ENCODE results near the gene HSFX1. TPM values are rescaled to one million over a fixed set of nuclear protein-coding genes. Genes with fewer than 3 reads are reported as not detected.

HSFX1 gene
- total and polyA plus RNA-seq, 2 of the 8 experiments (the other 6 are each of a cell fraction or from before 2014, with no cell fraction given), result 0.42 to 0.63 TPM

DNA sequence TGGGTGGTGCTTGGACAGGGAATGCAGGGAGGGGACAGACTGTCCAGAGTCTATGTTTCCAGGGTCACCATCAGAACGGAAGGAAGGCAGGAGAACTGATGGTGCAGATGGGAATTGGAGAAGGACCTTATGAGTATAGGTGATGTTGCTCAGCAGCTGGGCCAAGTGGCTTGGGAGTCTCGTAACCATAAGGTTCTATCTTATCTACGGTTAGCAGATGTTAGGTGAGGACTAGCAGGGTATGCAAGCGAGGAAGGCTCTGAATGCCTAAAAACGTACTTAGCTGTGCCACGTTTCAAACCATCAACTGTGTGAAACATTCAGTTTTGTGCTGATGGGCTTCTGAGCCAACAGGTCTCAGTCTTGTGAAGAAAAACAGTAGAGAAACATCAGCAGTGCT lies 30.2 kb downstream of the HSFX1 start:
- H3K79me1 ChIP-seq (ENCODE audit: low read depth, low read length), result no peaks in the 10 kb centered on the region
- H2AK5ac ChIP-seq (ENCODE audit: low read depth, low read length), result no peak overlapping the region
- peaks cover 0 to 2% (median 0%) of the 10 kb centered on the region in 4 experiments; a peak in 2 of 7 replicates for H3K4me1 ChIP-seq (replicated peaks in 1 of 4; ENCODE audit: control insufficient read depth in 3 of 4, insufficient read depth in 4 of 4, low read length in 3 of 4)
- FAIRE-seq (no peak), DNase-seq (ENCODE audit: low read depth in 1 of 2, low spot score in 2 of 2) (no peak)
- no peaks in the 10 kb centered on the region for H4K20me1 ChIP-seq (replicated peaks in 1 of 2; ENCODE audit: control insufficient read depth in 1 of 2, insufficient read depth in 2 of 2, low read length in 2 of 2)
- no peak overlapping the region for H3K18ac ChIP-seq (ENCODE audit: extremely low read depth, low read length)
- H3K23me2 ChIP-seq (ENCODE audit: low read depth, low read length), result no peaks in the 10 kb centered on the region
- ChIA-PET CTCF (ENCODE audit: partially characterized antibody) (no interaction called here), POLR2A (ENCODE audit: partially characterized antibody) (no interaction called here)
- no peaks in the 10 kb centered on the region for H3K27me3 ChIP-seq (replicated peaks in 1 of 4; ENCODE audit: control insufficient read depth in 3 of 4, extremely low read depth in 1 of 4, insufficient read depth in 3 of 4, low read length in 3 of 4)
- no peak overlapping the region for H2BK12ac ChIP-seq (ENCODE audit: low read depth, low read length)
- no peak overlapping the region for H2AFZ ChIP-seq (ENCODE audit: low read length)
- H2BK20ac ChIP-seq (ENCODE audit: low read length), result no peak overlapping the region
- no peak overlapping the region for H4K91ac ChIP-seq (replicated peaks; ENCODE audit: insufficient read length, low read length)
- H2BK5ac ChIP-seq (ENCODE audit: low read depth, low read length), result no peak overlapping the region
- no peaks in the 10 kb centered on the region for H3K79me2 ChIP-seq (ENCODE audit: control insufficient read depth in 1 of 2, insufficient read depth in 2 of 2, low read length in 2 of 2)
- H2BK15ac ChIP-seq (ENCODE audit: low read length), result no peak overlapping the region
- no peak overlapping the region for H3K4me3 ChIP-seq (ENCODE audit: extremely low read depth in 1 of 4, insufficient read depth in 2 of 4, low read depth in 3 of 4, low read length in 4 of 4)
- no peak overlapping the region for H3K4ac ChIP-seq (replicated peaks; ENCODE audit: insufficient read length, low read depth, low read length)
- no peaks in the 10 kb centered on the region for H3K36me3 ChIP-seq (ENCODE audit: control insufficient read depth in 2 of 4, insufficient read depth in 4 of 4, low read length in 3 of 4)
- no peak overlapping the region for H3K9ac ChIP-seq (replicated peaks in 1 of 4; ENCODE audit: extremely low read depth in 1 of 4, low read depth in 3 of 4, low read length in 3 of 4)
- H3K27ac ChIP-seq (ENCODE audit: low read depth, low read length), result no peak overlapping the region
- WGBS, 2 experiments (ENCODE audit: extremely low coverage in 1 of 2, insufficient coverage in 1 of 2, insufficient read length in 1 of 2, insufficient replicate concordance in 2 of 2, low coverage in 1 of 2, low lambda C conversion rate in 2 of 2, missing lambda C conversion rate in 1 of 2), result 78% methylated on average over 6 of the region's 6 CpGs; no CpG with 5 or more reads in 1 of the 2 experiments
- no peaks in the 10 kb centered on the region for H3K9me3 ChIP-seq (ENCODE audit: insufficient read depth in 2 of 2, low read depth in 1 of 2, low read length in 1 of 2)
- H3K56ac ChIP-seq (replicated peaks; ENCODE audit: insufficient read length, low read depth, low read length), result no peak overlapping the region
- no peak overlapping the region for H4K5ac ChIP-seq (ENCODE audit: insufficient read length, low read depth, low read length)
- H3K14ac ChIP-seq (ENCODE audit: insufficient read length), result no peak overlapping the region
- no peak overlapping the region for H4K8ac ChIP-seq (ENCODE audit: extremely low read depth, insufficient read depth, low read length)
- H2BK120ac ChIP-seq (replicated peaks; ENCODE audit: low read depth, low read length), result no peak overlapping the region
- no peak overlapping the region for H3K4me2 ChIP-seq (ENCODE audit: insufficient read depth in 1 of 2, low read depth in 2 of 2, low read length in 2 of 2)
- no peak overlapping the region for H3K23ac ChIP-seq (ENCODE audit: insufficient read length)
- TF ChIP-seq CREB1 (IDR thresholded peaks at IDR 0.05), result no peak
- TF ChIP-seq HDAC6 (IDR thresholded peaks at IDR 0.05; ENCODE audit: low read depth, low read length), result no peak
- TF ChIP-seq, protein P1, sequence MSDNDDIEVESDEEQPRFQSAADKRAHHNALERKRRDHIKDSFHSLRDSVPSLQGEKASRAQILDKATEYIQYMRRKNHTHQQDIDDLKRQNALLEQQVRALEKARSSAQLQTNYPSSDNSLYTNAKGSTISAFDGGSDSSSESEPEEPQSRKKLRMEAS (IDR thresholded peaks at IDR 0.05), result no peak
- no peak for TF ChIP-seq SRF (IDR thresholded peaks at IDR 0.05; ENCODE audit: low read depth, low read length)
- TF ChIP-seq GABPA (IDR thresholded peaks at IDR 0.05; ENCODE audit: borderline replicate concordance, insufficient read depth, low read length), result no peak
- TF ChIP-seq CBX8 (IDR thresholded peaks at IDR 0.05; ENCODE audit: borderline replicate concordance, low read depth, low read length), result no peak
- no peak for TF ChIP-seq RXRA (IDR thresholded peaks at IDR 0.05; ENCODE audit: insufficient read depth, low read depth, low read length)
- no peak for TF ChIP-seq SP2 (IDR thresholded peaks at IDR 0.05; ENCODE audit: low read length)
- TF ChIP-seq ZNF274 (IDR thresholded peaks at IDR 0.05; ENCODE audit: borderline replicate concordance, extremely low read depth, low read length), result no peak
- no peak for TF ChIP-seq RNF2 (IDR thresholded peaks at IDR 0.05; ENCODE audit: borderline replicate concordance, low read depth, low read length, missing control alignments, poor library complexity, severe bottlenecking)
- no peak for TF ChIP-seq GTF2F1 (IDR thresholded peaks at IDR 0.05; ENCODE audit: borderline replicate concordance, low read depth, low read length)
- TF ChIP-seq SIRT6 (IDR thresholded peaks at IDR 0.05; ENCODE audit: low read length), result no peak
- no peak for TF ChIP-seq SUZ12 (IDR thresholded peaks at IDR 0.05; ENCODE audit: low read length)
